Neutrophil (primary cell): ENCODE results near the gene MSH4.

ENCODE experiments used
- H3K27ac ChIP-seq: fragments of 200-600 bp; sonication (generic); 2 replicates; pipeline ENCODE4 v1.5.1; 2016; ENCODE audit warnings: mild to moderate bottlenecking, moderate library complexity
- H3K27me3 ChIP-seq: fragments of 200-600 bp; sonication (generic); 2 replicates; pipeline ENCODE4 v1.6.0; 2016; ENCODE audit warnings: mild to moderate bottlenecking
- H3K36me3 ChIP-seq: fragments of 200-600 bp; sonication (generic); 2 replicates; pipeline ENCODE4 v1.5.1; 2017
- H3K4me1 ChIP-seq, 2 experiments: fragments of 200-600 bp in 1 of 2; sonication (generic) in 1 of 2; 1 replicate in 1 of 2; 2 replicates in 1 of 2; pipeline versions ENCODE4 v1.5.1 to v1.6.1; 2013 to 2016; ENCODE audit warnings: low read depth in 1 of 2, low read length in 1 of 2, mild to moderate bottlenecking in 1 of 2, moderate library complexity in 1 of 2; ENCODE audit not compliant: control insufficient read depth in 1 of 2, insufficient read depth in 1 of 2
- H3K4me3 ChIP-seq, 2 experiments: fragments of 200-600 bp in 1 of 2; sonication (generic) in 1 of 2; 1 replicate in 1 of 2; 2 replicates in 1 of 2; pipeline ENCODE4 v1.5.1; 2013 to 2016; ENCODE audit warnings: low read depth in 1 of 2, low read length in 1 of 2, mild to moderate bottlenecking in 1 of 2, moderate library complexity in 1 of 2
- H3K9me3 ChIP-seq: fragments of 200-600 bp; sonication (generic); 2 replicates; pipeline ENCODE4 v1.5.1; 2016
- TF ChIP-seq, protein P1 (sequence below): fragments of 200-600 bp; sonication (generic); IDR thresholded peaks from 2 replicates; pipeline ENCODE4 v1.5.1; 2016; ENCODE audit warnings: antibody characterized with exemption

The MSH4 gene

DNA sequence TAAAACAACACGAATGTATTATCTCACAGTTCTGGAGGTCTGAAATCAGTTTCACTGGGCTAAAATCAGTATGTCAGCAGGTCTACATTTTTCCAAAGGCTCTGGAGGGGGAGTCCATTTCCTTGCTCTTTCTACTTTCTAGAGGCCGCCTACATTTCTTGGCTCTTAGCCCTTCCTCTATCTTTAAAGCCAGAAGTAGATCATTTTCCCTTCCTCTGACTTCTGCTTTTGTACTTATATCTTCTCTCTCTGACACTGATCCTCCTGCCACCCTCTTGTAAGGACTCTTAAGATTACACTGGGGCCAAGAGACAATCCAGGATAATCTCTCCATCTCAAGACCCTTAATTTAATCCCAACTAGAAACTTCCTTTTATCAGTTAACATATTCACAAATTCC, 41.4 kb downstream of the MSH4 start:
- H3K4me1 ChIP-seq, result peaks cover 0 to 7% of the 10 kb centered on the region in 2 experiments
- no peaks in the 10 kb centered on the region for H3K9me3 ChIP-seq
- TF ChIP-seq, protein P1, sequence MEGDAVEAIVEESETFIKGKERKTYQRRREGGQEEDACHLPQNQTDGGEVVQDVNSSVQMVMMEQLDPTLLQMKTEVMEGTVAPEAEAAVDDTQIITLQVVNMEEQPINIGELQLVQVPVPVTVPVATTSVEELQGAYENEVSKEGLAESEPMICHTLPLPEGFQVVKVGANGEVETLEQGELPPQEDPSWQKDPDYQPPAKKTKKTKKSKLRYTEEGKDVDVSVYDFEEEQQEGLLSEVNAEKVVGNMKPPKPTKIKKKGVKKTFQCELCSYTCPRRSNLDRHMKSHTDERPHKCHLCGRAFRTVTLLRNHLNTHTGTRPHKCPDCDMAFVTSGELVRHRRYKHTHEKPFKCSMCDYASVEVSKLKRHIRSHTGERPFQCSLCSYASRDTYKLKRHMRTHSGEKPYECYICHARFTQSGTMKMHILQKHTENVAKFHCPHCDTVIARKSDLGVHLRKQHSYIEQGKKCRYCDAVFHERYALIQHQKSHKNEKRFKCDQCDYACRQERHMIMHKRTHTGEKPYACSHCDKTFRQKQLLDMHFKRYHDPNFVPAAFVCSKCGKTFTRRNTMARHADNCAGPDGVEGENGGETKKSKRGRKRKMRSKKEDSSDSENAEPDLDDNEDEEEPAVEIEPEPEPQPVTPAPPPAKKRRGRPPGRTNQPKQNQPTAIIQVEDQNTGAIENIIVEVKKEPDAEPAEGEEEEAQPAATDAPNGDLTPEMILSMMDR, result no peak
- H3K27me3 ChIP-seq, result no peaks in the 10 kb centered on the region
- H3K36me3 ChIP-seq, result no peaks in the 10 kb centered on the region
- no peak overlapping the region for H3K27ac ChIP-seq
- H3K4me3 ChIP-seq, result no peak overlapping the region

DNA sequence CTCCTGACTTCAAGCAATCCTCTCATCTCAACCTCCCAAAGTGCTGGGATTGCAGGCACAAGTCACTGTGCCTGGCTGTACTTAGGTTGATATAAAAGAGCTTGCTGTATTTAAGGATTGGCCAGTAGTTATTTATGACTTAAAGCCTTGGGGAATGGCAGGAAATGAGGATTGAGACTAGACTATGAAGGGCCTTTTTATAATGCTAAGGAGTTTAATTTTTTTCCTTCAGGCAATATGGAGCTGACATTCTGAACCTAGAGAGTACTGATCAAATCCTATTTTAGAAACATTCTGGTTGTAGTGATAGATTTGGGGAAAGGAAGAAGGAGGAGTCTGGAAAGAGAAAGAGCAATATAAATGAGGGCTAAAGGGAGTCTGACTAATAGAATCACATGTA, 44.7 kb downstream of the MSH4 start:
- no peak overlapping the region for H3K27ac ChIP-seq
- TF ChIP-seq, protein P1, result no peak
- peaks cover 0 to 5% of the 10 kb centered on the region in 2 experiments for H3K4me1 ChIP-seq
- no peaks in the 10 kb centered on the region for H3K9me3 ChIP-seq
- H3K4me3 ChIP-seq, result no peak overlapping the region
- no peaks in the 10 kb centered on the region for H3K27me3 ChIP-seq
- no peaks in the 10 kb centered on the region for H3K36me3 ChIP-seq

DNA sequence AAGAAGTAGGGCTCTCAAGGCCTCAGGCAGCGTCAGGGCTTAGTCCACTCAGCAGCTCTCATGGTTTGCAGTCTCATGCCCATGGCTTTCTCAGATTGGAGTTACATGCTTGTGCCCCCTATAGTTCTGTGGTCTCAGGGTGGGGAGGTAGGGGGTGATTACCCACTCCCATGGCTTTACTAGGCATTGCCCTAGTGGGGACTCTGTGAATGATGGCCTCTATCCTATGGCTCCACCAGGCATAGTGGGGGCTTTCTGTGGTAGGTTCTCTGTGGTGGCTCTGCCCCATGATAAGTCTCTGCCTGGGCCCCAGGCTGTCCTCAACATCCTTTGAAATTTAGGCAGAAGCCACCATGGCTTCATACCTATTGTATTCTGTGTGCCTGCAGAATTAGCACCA, 48.9 kb downstream of the MSH4 start:
- Histone ChIP-seq H3K9me3 (no peaks in the 10 kb centered on the region), H3K4me3 (no peak overlapping the region), H3K36me3 (no peaks in the 10 kb centered on the region), H3K4me1 (no peaks in the 10 kb centered on the region), H3K27me3 (no peaks in the 10 kb centered on the region), H3K27ac (no peak overlapping the region)
- TF ChIP-seq, protein P1, result no peak

DNA sequence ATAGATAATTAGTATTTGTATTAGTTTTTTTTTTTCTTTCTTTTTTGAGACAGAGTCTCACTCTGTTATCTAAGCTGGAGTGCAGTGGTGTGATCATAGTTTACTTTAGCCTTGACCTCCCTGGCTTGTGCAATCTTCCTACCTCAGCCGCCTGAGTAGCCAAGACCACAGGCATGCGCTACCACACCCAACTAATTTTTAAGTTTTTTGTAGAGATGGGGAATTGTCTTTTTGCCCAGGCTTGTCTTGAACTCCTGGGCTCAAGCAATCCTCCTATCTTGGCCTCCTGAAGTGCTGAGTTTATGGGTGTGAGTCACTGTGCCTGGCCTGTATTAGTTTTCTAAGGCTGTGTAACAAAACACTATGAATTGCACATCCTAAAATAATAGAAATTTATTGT, 58.3 kb downstream of the MSH4 start:
- Histone ChIP-seq H3K27me3 (no peaks in the 10 kb centered on the region), H3K4me3 (no peak overlapping the region), H3K4me1 (no peaks in the 10 kb centered on the region), H3K27ac (no peak overlapping the region), H3K9me3 (no peaks in the 10 kb centered on the region), H3K36me3 (no peaks in the 10 kb centered on the region)
- TF ChIP-seq, protein P1, result no peak

DNA sequence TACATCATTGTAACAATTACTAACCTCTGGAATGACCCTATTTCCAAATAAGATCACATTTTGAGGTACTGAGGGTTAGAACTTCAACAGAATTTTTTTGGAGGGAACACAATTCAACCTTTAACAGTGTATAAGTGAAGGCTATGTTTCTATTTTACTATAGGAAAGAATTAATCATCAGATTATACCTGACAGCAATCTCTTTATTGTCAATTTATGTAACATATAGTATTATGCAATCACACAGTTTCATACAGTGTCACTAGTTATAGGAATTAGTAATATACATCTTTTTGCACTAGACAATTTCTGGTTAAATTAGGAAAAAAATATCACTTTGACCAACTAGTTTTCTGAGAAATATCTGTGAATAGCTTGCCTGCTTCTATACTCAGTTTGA, 59.1 kb downstream of the MSH4 start:
- no peak overlapping the region for H3K27ac ChIP-seq
- H3K27me3 ChIP-seq, result no peaks in the 10 kb centered on the region
- no peak overlapping the region for H3K4me3 ChIP-seq
- H3K4me1 ChIP-seq, result no peaks in the 10 kb centered on the region
- TF ChIP-seq, protein P1, result no peak
- H3K9me3 ChIP-seq, result no peaks in the 10 kb centered on the region
- no peaks in the 10 kb centered on the region for H3K36me3 ChIP-seq

DNA sequence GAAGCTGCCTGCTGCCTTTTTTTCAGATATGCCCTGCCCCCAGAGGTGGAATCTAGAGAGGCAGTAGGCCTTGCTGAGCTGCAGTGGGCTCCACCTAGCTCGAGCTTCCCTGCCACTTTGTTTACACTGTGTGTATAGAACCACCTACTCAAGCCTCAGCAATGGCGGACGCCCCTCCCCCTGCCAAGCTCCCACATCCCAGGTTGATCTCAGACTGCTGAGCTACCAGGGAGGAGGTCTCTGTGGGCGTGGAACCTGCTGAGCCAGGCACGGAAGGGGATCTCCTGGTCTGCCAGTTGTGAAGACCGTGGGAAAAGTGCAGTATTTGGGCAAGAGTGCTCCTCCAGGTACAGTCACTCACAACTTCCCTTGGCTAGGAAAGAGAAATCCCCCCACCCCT, 65.1 kb downstream of the MSH4 start:
- Histone ChIP-seq H3K36me3 (no peaks in the 10 kb centered on the region), H3K27me3 (no peaks in the 10 kb centered on the region), H3K27ac (no peak overlapping the region), H3K9me3 (no peaks in the 10 kb centered on the region), H3K4me3 (no peak overlapping the region), H3K4me1 (no peaks in the 10 kb centered on the region)
- TF ChIP-seq, protein P1, result no peak
